Urinary bladder (tissue), 4 donors: Measurements from ENCODE around the gene COL5A1. TPM values are rescaled to one million over a fixed set of nuclear protein-coding genes. Genes with fewer than 3 reads are reported as not detected.

Experiments used
- DNase-seq: peaks from one replicate; pipeline ENCODE4 v3.0.0-alpha.2; 2015; ENCODE audit errors: extremely low spot score
- H3K27ac ChIP-seq: one replicate; pipeline ENCODE4 v1.5.1; 2013; ENCODE audit warnings: low read depth, mild to moderate bottlenecking, moderate library complexity
- H3K36me3 ChIP-seq: one replicate; pipeline ENCODE4 v1.6.1; 2013; ENCODE audit warnings: mild to moderate bottlenecking, moderate library complexity; ENCODE audit not compliant: insufficient read depth
- H3K4me1 ChIP-seq: one replicate; pipeline ENCODE4 v1.6.1; 2013; ENCODE audit warnings: mild to moderate bottlenecking, moderate library complexity; ENCODE audit not compliant: insufficient read depth
- H3K4me3 ChIP-seq: one replicate; pipeline ENCODE4 v1.5.1; 2013; ENCODE audit warnings: low read depth, low read length
- WGBS: extraction: QIAGEN DNeasy Blood & Tissue Kit; methylation state at CpG from one replicate; pipeline ENCODE4 v1.1.7; 2013; 5-methylcytosine and 5-hydroxymethylcytosine counted together
- polyA plus RNA-seq: library from polyadenylated mRNA; stranded (reverse); fragments of 200-250 nt; gene quantifications from one replicate; pipeline ENCODE4 v1.2.3, GENCODE V29; 2013
- total RNA-seq: library from RNA; depleted of rRNA; stranded (reverse); fragments of >200 nt; gene quantifications from one replicate; pipeline ENCODE4 v1.2.3, GENCODE V29; 2014
- donor health status: healthy with polysubstance abuse.
- donor health status: healthy.

COL5A1 gene
- total and polyA plus RNA-seq, 2 donors = 68.5 to 622 TPM

DNA sequence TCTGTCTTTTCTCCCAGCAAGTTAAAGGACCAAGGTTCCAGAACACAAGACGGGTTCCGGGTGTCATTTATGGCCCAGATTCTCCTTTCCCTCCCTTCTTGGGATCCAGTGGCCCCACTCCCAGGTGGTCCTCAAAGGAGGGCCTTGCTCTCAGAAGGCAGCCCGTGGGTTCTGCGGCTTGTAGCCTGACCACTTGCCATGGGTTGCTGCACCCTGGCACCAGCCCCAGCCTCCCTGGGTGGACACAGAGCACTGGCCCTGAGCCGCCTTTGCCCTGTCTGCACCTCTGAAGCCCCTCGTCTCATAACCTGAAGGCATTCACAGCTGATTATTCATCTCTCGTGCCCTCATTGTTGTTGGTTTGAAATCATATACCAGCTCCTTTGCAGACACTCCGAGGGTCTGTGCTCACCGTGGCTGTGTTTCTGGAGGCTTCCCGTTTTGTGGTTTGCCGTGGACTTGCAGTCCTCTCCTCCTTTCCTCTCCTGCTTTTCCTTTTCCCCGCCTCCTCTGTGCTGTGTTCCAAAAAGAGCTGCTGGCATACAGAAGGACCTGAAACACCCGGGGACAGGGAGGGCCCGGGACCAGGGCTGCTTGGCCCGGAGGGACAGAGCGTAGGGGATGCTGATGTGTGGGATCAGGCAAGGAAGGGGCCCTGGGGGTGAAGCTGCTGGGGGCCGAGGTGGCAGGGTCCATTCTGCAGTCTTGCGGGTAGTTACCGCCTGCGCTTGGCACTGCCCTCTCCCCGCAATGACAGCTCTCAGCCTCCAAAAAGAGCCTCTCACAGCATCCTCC lies 189.5 kb downstream of the COL5A1 start:
- WGBS = 84% methylated on average over 21 of the region's 21 CpGs
- DNase-seq = no peak
- Histone ChIP-seq H3K4me1 (no peaks in the 10 kb centered on the region), H3K36me3 (no peaks in the 10 kb centered on the region), H3K4me3 (no peak overlapping the region), H3K27ac (no peak overlapping the region)

GRCh38 chr9:134832471-134832870 lies 190.9 kb downstream of the COL5A1 start:
- Histone ChIP-seq H3K36me3 (no peaks in the 10 kb centered on the region), H3K4me1 (no peaks in the 10 kb centered on the region), H3K4me3 (no peak overlapping the region), H3K27ac (no peak overlapping the region)
- DNase-seq = no peak
- 94% methylated on average over 19 of the region's 19 CpGs for WGBS

DNA sequence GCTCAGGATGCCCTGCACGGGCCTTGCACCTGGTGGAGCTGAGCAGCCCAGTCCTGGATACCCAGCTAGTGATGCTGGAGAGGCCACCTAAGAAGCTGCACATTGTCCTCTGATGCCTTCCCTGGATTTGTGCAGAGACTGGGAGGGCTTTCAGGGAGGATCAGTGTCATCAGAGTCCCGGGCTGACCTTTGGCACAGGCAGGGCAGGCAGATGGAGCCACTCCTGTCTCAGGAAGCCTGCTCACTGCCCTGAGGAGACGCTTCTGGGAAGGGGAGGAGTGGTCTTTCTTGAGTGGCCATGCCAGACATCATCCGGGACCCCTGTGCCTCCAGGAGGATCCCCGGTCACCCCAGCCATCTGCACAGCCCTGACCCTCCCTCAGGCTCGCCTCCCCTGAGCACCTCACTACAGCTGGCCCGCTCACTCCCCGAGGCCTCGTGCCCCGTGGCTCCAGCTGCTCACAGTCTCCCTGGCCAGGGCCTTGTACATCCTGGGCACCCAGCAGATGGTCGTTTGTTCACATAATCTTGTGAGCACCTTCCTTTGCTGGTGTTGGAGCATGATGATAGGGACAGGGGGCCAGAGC lies 191.8 kb downstream of the COL5A1 start:
- DNase-seq = no peak
- 76% methylated on average over 11 of the region's 11 CpGs for WGBS
- H3K36me3 ChIP-seq = no peaks in the 10 kb centered on the region
- no peaks in the 10 kb centered on the region for H3K4me1 ChIP-seq
- H3K27ac ChIP-seq = no peak overlapping the region
- no peak overlapping the region for H3K4me3 ChIP-seq

DNA sequence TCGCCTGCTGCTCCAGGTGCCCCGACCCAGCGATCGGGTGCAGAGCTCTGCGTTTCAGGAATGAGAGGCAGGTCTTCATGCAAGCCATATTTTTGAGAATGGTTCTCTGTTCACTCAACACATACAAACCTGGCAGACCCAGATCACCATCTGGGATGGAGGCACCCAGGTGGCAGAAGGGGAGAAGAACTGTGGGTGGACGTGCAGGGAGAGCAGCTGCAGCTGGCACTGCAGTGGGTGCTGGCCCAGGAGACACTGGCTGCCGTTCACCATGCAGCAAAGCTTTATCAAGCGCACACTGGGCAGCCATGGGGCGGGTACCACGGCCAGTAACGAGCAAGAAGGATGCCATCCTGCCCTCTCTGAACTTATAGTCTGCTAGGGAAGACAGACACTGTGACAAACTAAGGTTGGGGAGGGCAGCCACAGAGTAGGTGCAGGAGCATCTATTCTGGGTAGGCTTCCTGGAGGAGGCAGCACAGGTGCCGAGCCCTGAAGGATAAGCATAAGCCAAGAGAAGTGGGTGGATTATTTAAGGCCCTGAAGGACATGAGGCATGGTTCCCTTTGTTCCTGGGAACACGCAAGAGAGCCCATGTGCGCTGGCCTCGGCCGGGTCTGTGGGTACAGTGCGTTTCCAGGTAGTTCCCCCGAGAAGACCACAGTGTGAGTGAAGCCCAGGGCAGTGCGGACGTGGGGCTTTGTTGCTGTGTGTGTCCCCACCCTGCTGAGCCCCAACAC lies 192.8 kb downstream of the COL5A1 start:
- H3K27ac ChIP-seq = no peak overlapping the region
- no peak for DNase-seq
- no peaks in the 10 kb centered on the region for H3K36me3 ChIP-seq
- WGBS = 89% methylated on average over 20 of the region's 20 CpGs
- H3K4me3 ChIP-seq = no peak overlapping the region
- H3K4me1 ChIP-seq = no peaks in the 10 kb centered on the region

DNA sequence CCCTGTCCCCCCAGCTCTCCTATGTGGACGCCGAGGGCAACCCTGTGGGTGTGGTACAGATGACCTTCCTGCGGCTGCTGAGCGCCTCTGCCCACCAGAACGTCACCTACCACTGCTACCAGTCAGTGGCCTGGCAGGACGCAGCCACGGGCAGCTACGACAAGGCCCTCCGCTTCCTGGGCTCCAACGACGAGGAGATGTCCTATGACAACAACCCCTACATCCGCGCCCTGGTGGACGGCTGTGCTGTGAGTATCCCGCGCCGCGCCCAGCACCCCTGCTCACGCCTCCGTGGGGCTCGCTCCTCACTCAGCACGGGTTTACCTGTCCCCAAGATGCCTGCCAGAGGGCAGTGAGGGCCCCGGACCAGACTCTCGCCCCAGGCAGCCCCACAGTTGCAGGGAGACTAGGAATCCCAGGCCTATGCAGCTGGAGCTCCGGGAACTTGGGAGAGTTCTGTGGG lies 193.4 kb downstream of the COL5A1 start:
- 90% methylated on average over 25 of the region's 25 CpGs for WGBS
- Histone ChIP-seq H3K36me3 (no peaks in the 10 kb centered on the region), H3K4me3 (no peak overlapping the region), H3K27ac (no peak overlapping the region), H3K4me1 (no peaks in the 10 kb centered on the region)
- no peak for DNase-seq

GRCh38 chr9:134835448-134835847 lies 193.8 kb downstream of the COL5A1 start:
- no peaks in the 10 kb centered on the region for H3K36me3 ChIP-seq
- no peak for DNase-seq
- WGBS = 69% methylated on average over 16 of the region's 16 CpGs
- H3K4me3 ChIP-seq = no peak overlapping the region
- no peaks in the 10 kb centered on the region for H3K4me1 ChIP-seq
- no peak overlapping the region for H3K27ac ChIP-seq

GRCh38 chr9:134835987-134836386 lies 194.4 kb downstream of the COL5A1 start:
- H3K4me1 ChIP-seq = no peaks in the 10 kb centered on the region
- H3K27ac ChIP-seq = no peak overlapping the region
- DNase-seq = no peak
- H3K4me3 ChIP-seq = no peak overlapping the region
- WGBS = 84% methylated on average over 13 of the region's 13 CpGs
- no peaks in the 10 kb centered on the region for H3K36me3 ChIP-seq

DNA sequence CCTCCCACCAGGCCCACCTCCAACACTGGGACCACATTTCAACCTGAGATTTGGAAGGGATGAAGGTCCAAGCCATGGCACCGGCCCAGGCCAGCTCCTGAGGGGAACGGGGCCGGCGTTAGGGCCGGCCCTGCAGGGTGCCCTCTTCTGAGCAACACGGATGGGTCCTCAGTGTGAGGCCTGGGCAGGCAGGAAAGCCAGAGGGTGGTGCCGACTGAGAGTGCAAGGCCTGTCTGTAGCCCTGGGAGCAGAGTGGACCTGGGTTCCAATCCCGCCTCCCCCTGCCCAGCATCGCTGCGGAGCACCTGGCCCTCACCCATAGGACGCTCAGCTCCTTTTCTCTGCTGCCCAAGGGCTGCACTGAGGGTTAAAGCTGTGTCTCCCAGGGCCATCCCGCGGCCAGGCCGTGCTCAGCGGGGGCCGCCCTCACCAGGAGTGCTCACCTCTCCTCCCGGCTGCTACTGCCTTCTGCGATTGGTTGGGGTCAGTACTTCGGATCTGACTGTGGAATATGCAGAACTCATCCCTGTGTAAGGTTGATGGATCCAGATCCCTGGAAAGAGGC lies 194.9 kb downstream of the COL5A1 start:
- H3K36me3 ChIP-seq = no peaks in the 10 kb centered on the region
- WGBS = 89% methylated on average over 19 of the region's 19 CpGs
- no peaks in the 10 kb centered on the region for H3K4me1 ChIP-seq
- no peak for DNase-seq
- no peak overlapping the region for H3K4me3 ChIP-seq
- H3K27ac ChIP-seq = no peak overlapping the region

GRCh38 chr9:134837529-134837928 lies 195.9 kb downstream of the COL5A1 start:
- 90% methylated on average over 12 of the region's 12 CpGs for WGBS
- H3K4me3 ChIP-seq = no peak overlapping the region
- no peak for DNase-seq
- no peak overlapping the region for H3K27ac ChIP-seq
- H3K4me1 ChIP-seq = no peaks in the 10 kb centered on the region
- no peaks in the 10 kb centered on the region for H3K36me3 ChIP-seq

GRCh38 chr9:134838651-134839454 lies 197.2 kb downstream of the COL5A1 start:
- DNase-seq = no peak
- Histone ChIP-seq H3K4me1 (no peaks in the 10 kb centered on the region), H3K4me3 (no peak overlapping the region), H3K36me3 (no peaks in the 10 kb centered on the region), H3K27ac (no peak overlapping the region)
- WGBS = 84% methylated on average over 34 of the region's 34 CpGs

- no peaks in the 10 kb centered on the region for H3K36me3 ChIP-seq
- H3K4me1 ChIP-seq = no peaks in the 10 kb centered on the region
- DNase-seq = no peak
- H3K27ac ChIP-seq = no peak overlapping the region
- WGBS = 88% methylated on average over 21 of the region's 21 CpGs
- no peak overlapping the region for H3K4me3 ChIP-seq
Observed at GRCh38 chr9:134839455-134840125, 198.0 kb downstream of the COL5A1 start.

DNA sequence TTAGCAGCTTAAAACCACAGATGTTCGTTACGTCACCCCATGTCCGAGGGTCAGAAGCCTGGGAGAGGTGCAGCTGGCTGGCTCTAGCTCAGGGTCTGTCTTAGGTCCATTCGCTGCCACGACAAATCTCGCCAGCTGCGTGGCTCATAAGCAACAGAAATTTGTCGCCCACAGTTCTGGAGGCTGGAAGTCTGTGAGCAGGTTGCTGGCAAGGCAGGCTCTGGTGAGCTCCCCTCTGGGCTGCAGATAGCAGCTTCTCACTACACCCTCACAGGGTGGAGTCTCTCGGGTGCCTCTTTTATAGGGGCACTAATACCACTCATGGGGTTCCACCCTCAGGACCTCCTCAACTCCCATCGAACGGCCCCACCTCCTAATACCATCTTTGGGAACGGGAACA lies 198.9 kb downstream of the COL5A1 start:
- Histone ChIP-seq H3K4me1 (no peaks in the 10 kb centered on the region), H3K36me3 (no peaks in the 10 kb centered on the region), H3K4me3 (no peak overlapping the region), H3K27ac (no peak overlapping the region)
- DNase-seq = no peak
- 84% methylated on average over 12 of the region's 12 CpGs for WGBS
